Stomach (tissue), 9 donors: ENCODE measurements around the gene DNASE1L3. TPM values are rescaled to one million over a fixed set of nuclear protein-coding genes. Genes with fewer than 3 reads are reported as not detected.

ENCODE experiments used
- DNase-seq, 2 donors: peaks; one replicate each; pipeline versions ENCODE4 v3.0.0 to v3.0.0-alpha.2; 2013 to 2019
- H3K27ac ChIP-seq, 5 donors: fragments of 200-600 bp in 4 of 5; sonication (generic) in 4 of 5; one replicate each; pipeline ENCODE4 v1.5.1; 2013 to 2019; ENCODE audit warnings: mild to moderate bottlenecking in 1 of 5, moderate library complexity in 1 of 5
- H3K27me3 ChIP-seq, 3 donors: fragments of 200-600 bp; sonication (generic); one replicate each; pipeline ENCODE4 v1.5.1; 2017 to 2019; ENCODE audit warnings: mixed run types in 1 of 3
- H3K36me3 ChIP-seq, 4 donors: fragments of 200-600 bp; sonication (generic); 1 replicate in 3 of 4; 2 replicates in 1 of 4; pipeline ENCODE4 v1.5.1; 2016 to 2019
- H3K4me1 ChIP-seq, 4 donors: fragments of 200-600 bp; sonication (generic); one replicate each; pipeline ENCODE4 v1.5.1; 2016 to 2019
- H3K4me3 ChIP-seq, 4 donors: fragments of 200-600 bp; sonication (generic) in 3 of 4; one replicate each; pipeline ENCODE4 v1.5.1; 2016 to 2019; ENCODE audit warnings: mild to moderate bottlenecking in 1 of 4
- H3K9me3 ChIP-seq, 4 donors: fragments of 200-600 bp; sonication (generic); one replicate each; pipeline ENCODE4 v1.5.1; 2016 to 2019
- EP300 ChIP-seq: sonication (generic); formaldehyde crosslinking; IDR thresholded peaks from one replicate; pipeline ENCODE4 v1.6.1; 2017; ENCODE audit warnings: antibody characterized with exemption
- POLR2A ChIP-seq, 4 donors: fragments of 450-650 bp; IDR thresholded peaks; one replicate each; pipeline ENCODE4 v1.6.1; 2016; ENCODE audit warnings: antibody characterized with exemption in 4 of 4, control low read depth in 2 of 4, mild to moderate bottlenecking in 1 of 4, moderate library complexity in 1 of 4
- POLR2AphosphoS5 ChIP-seq, 3 donors: sonication (generic); formaldehyde crosslinking; IDR thresholded peaks; one replicate each; pipeline ENCODE4 v1.6.1; 2016; ENCODE audit warnings: antibody characterized with exemption in 3 of 3
- whole genome bisulfite sequencing, 5 donors: extraction: QIAGEN DNeasy Blood & Tissue Kit in 3 of 5; methylation state at CpG; one replicate each; pipeline versions ENCODE4 v1.1.5 to v1.1.7; 2013 to 2018; 5-methylcytosine and 5-hydroxymethylcytosine counted together
- intact Hi-C: fragments of 100-400 bp; cut with DNase I; formaldehyde crosslinking; loops from one replicate; pipeline ENCODE4 v1.15.1; 2023; ENCODE audit warnings: low total_unique reads
- polyA plus RNA-seq, 3 donors: library from polyadenylated mRNA; stranded (reverse); fragments of 200-250 nt; gene quantifications; one replicate each; pipeline ENCODE4 v1.2.3, GENCODE V29; 2013
- total RNA-seq, 5 donors: library from RNA; depleted of rRNA; stranded (reverse); fragments of >200 nt; gene quantifications; one replicate each; pipeline versions ENCODE4 v1.1.0 to v1.2.3, GENCODE V29; 2014 to 2016
- TF ChIP-seq, protein P1 (sequence below), 7 experiments: fragments of 450-650 bp in 4 of 7; fragments of 200-600 bp in 3 of 7; sonication (generic) in 3 of 7; IDR thresholded peaks; one replicate each; pipeline ENCODE4 v1.5.1; 2016 to 2019; ENCODE audit warnings: antibody characterized with exemption in 7 of 7, control low read depth in 2 of 7, mild to moderate bottlenecking in 1 of 7
- donor health status: healthy with polysubstance abuse.
- donor health status: Bipolar disorder and iron deficiency.
- donor health status: healthy.

Gene DNASE1L3
- total and polyA plus RNA-seq, 8 donors: 0.43 to 10.4 (median 3.1) TPM; not detected in 2

GRCh38 chr3:58237238-58237940, 26.6 kb upstream of the DNASE1L3 start, which contains the start of gene ABHD6:
TSS of gene ABHD6 (plus strand) at chr3:58237792. CDS start at chr3:58256587, 18,795 bp downstream.
- H3K27me3 ChIP-seq: no peaks in the 10 kb centered on the region
- TF ChIP-seq, protein P1, sequence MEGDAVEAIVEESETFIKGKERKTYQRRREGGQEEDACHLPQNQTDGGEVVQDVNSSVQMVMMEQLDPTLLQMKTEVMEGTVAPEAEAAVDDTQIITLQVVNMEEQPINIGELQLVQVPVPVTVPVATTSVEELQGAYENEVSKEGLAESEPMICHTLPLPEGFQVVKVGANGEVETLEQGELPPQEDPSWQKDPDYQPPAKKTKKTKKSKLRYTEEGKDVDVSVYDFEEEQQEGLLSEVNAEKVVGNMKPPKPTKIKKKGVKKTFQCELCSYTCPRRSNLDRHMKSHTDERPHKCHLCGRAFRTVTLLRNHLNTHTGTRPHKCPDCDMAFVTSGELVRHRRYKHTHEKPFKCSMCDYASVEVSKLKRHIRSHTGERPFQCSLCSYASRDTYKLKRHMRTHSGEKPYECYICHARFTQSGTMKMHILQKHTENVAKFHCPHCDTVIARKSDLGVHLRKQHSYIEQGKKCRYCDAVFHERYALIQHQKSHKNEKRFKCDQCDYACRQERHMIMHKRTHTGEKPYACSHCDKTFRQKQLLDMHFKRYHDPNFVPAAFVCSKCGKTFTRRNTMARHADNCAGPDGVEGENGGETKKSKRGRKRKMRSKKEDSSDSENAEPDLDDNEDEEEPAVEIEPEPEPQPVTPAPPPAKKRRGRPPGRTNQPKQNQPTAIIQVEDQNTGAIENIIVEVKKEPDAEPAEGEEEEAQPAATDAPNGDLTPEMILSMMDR (IDR thresholded peaks at IDR 0.05): peak in 1 of 7 experiments; percentile 39
- TF ChIP-seq POLR2AphosphoS5 (IDR thresholded peaks at IDR 0.05) (peak in 2 of 3 donors; percentile 20 to 32), POLR2A (IDR thresholded peaks at IDR 0.05) (no peak)
- H3K27ac ChIP-seq: peak within 1 kb of the TSS; percentile 85 to 94 (median 90)
- peaks cover 4 to 37% (median 27%) of the 10 kb centered on the region in 4 donors for H3K4me1 ChIP-seq
- WGBS, 5 donors: 0 to 1% (median 1%) methylated on average over 19 to 77 of the region's 77 CpGs
- peak; percentile 79 to 91 for DNase-seq
- intact Hi-C loops: loop anchor here (10.0 kb wide), 1 partner anchor 57 kb away; no protein-coding TSS in a partner anchor
- H3K36me3 ChIP-seq: no peaks in the 10 kb centered on the region
- H3K4me3 ChIP-seq: peak within 1 kb of the TSS; percentile 78 to 86 (median 85)
- H3K9me3 ChIP-seq: no peaks in the 10 kb centered on the region

DNA sequence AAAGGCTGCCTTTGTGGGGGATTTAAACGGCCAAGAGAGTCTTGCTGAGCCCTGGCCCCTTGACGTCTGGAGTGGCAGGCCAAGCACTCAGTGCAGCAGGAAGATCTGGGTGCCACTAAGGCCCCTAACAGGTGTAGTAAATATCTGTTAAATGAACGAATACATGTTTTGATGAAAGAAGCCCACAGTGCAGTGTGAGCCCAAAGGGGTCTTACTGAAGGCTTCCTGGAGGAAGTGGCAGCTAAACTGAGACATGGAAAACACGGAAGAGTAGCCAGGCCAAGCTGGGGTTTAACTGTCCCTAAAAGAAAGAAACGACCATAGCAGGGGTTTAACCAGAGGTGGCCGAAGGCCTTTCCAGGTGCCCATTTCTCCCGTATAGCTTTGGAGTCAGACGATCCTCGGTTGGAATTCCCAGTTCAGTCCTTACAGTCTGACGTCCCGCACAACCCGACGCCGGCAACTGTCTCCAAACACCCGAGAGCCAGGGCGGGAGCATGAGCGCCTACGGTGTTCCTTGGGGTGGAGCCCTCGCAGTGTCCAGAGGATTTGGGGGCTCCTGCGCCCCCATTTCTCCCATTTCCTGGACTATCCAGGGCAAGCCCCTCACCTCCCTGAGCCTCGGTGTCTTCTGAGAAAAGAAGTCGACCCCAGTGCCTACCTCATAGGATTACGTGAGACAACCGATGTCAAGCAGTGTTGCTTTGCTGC, 25.9 kb upstream of the DNASE1L3 start:
- H3K36me3 ChIP-seq: no peaks in the 10 kb centered on the region
- H3K27ac ChIP-seq: peak overlapping the region; percentile 67 to 93 (median 85)
- no peaks in the 10 kb centered on the region for H3K9me3 ChIP-seq
- H3K4me3 ChIP-seq: peak overlapping the region; percentile 78 to 86 (median 85)
- no peak for TF ChIP-seq POLR2A (IDR thresholded peaks at IDR 0.05)
- TF ChIP-seq POLR2AphosphoS5 (IDR thresholded peaks at IDR 0.05): no peak
- TF ChIP-seq, protein P1 (IDR thresholded peaks at IDR 0.05): no peak
- TF ChIP-seq EP300: no peak
- WGBS, 5 donors: 16 to 20% (median 18%) methylated on average over 18 to 24 of the region's 24 CpGs
- H3K4me1 ChIP-seq: peaks cover 4 to 30% (median 26%) of the 10 kb centered on the region in 4 donors
- no peak for DNase-seq
- intact Hi-C loops: loop anchor here (10.0 kb wide), 1 partner anchor 58 kb away; no protein-coding TSS in a partner anchor
- H3K27me3 ChIP-seq: no peaks in the 10 kb centered on the region

- Histone ChIP-seq H3K27ac (no peak overlapping the region), H3K4me3 (no peak overlapping the region), H3K27me3 (no peaks in the 10 kb centered on the region), H3K36me3 (no peaks in the 10 kb centered on the region), H3K9me3 (no peaks in the 10 kb centered on the region), H3K4me1 (peaks cover 4 to 23% (median 21%) of the 10 kb centered on the region in 4 donors)
- TF ChIP-seq EP300 (no peak), POLR2A (IDR thresholded peaks at IDR 0.05) (no peak), POLR2AphosphoS5 (IDR thresholded peaks at IDR 0.05) (no peak)
- TF ChIP-seq, protein P1 (IDR thresholded peaks at IDR 0.05): no peak
- no peak for DNase-seq
- WGBS, 5 donors: 74 to 80% (median 76%) methylated on average over 4 of the region's 4 CpGs
- intact Hi-C loops: loop anchor here (10.0 kb wide), 1 partner anchor 59 kb away; no protein-coding TSS in a partner anchor
Observed at GRCh38 chr3:58235970-58236369, 25.2 kb upstream of the DNASE1L3 start.

DNA sequence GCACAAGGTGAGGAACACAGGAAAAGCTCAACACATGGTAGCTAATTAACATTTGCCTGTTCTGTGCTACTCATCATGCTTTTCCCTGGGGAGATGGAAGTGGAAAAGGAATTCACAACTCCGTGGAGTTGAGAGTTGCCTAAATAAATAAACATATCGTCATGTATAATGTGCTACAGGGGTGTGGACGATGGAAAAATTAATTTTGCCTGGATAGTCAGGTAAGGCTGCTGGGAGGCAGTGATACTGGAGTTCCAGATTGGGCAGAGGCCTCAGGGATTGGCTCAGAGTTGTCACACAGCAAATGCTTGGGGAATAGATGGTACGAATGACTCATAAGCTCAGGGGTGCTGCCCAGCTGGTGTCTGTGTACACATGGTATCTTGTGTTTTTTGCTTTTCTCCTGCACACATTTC, 23.8 kb upstream of the DNASE1L3 start:
- H3K27me3 ChIP-seq: no peaks in the 10 kb centered on the region

More for the DNA sequence above, 23.8 kb upstream of the DNASE1L3 start:
- 35 to 46% (median 39%) methylated on average over 4 of the region's 4 CpGs for WGBS, 5 donors
- H3K36me3 ChIP-seq: no peaks in the 10 kb centered on the region
- no peaks in the 10 kb centered on the region for H3K9me3 ChIP-seq
- no peak overlapping the region for H3K27ac ChIP-seq
- TF ChIP-seq, protein P1 (IDR thresholded peaks at IDR 0.05): no peak
- no peak for TF ChIP-seq EP300
- no peak for TF ChIP-seq POLR2A (IDR thresholded peaks at IDR 0.05)
- TF ChIP-seq POLR2AphosphoS5 (IDR thresholded peaks at IDR 0.05): no peak
- H3K4me3 ChIP-seq: no peak overlapping the region
- DNase-seq: no peak
- H3K4me1 ChIP-seq: peaks cover 4 to 22% (median 21%) of the 10 kb centered on the region in 4 donors
- intact Hi-C loops: loop anchor here (10.0 kb wide), 1 partner anchor 60 kb away; no protein-coding TSS in a partner anchor
